GOT3 (cell line): ENCODE measurements around the gene PTPRQ.

Source experiments
- DNase-seq: peaks from one replicate; lab custom pipeline; 2025; ENCODE audit warnings: mixed read lengths; lab: John Stamatoyannopoulos, UW

The PTPRQ gene

DNA sequence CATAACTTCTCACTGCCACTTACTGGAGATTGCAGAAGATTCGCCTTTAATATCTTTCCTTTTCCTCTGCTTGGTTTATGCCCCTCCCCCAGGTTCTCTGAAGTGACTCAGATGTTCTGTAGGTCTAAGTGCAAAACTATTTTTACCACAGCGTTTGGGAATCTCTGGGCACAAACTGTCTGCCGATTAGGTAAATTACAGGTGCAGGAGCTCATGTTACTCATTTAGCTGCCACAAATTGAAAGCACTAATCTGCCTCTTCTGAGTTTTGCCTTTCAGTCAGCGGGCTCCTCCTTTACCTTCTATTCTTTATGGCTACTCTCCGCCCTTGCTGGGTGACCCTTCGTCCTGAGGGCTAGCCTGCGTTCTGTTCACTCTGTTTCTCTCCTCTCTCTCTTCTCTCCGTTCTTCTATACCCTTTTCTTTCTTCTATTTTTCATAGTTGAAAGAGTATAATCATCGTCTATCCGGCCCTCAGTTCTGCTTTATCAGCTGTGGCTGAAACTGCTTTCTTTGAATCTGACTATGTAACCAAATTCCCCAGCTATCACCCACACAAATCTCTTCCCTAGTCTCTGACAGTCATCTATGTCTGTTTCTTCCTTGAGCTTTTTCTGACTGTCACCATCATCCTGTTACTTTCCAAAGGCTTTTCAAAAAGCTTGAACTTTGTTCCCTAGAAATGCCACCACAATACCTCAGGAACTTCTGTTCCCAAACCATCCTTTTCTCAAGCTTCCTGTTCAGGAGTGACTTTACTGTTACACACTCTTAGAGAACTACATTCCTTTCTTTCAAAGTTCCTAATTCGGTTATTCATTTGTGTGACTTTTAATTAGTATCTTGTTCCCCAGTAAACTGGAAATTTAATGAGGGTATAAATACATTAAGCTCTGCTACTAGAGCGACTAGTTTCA lies 259.1 kb downstream of the PTPRQ start:
- DNase-seq, result no peak

DNA sequence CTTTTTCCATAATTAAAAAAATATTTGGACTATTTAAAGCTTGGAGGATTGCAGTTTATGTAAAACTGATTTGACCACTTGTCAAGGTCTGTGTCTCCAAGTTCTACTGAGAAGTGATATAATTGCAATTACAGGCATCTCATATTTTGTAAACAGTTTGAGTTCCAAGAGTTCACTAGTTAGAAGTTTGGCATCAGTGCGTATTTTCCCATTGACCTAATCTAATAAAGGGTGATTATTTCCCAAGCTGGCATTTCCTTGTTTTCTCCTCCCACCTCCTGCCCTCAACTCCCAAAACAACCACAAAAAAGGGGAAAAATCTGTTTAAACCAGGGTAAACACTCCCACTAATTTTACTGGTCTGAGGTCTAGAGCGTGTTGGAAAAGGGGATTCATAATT lies 260.4 kb downstream of the PTPRQ start:
- no peak for DNase-seq

DNA sequence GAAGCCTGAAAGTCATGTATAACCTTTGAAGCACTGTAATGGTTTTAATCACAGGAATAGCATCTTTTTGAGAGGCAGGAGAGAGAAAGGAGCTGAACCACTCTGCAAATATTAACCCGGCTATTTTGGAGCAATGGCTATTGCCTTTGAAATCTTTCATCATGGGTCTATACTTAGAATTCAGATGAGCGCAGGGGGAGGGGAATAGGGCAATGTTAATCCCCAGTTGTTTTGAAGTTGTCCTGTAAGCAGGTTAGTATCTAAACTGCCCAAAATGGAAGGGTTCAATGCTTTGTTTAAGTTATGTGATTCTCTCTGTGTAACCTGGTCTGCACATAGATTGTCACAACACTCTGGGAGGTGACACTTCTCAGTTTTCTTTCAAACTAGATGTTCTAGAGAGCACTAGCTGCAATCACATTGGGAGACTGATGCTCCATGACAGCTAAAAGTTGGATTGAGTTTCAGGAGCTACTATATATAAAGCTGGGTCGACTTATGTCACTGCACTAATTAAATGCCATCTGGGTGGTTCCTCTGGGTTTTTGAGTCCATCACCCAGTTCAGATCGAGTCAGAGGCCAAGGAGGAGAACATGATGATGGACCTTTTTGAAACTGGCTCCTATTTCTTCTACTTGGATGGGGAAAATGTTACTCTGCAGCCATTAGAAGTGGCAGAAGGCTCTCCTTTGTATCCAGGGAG lies 263.2 kb downstream of the PTPRQ start, which contains the start of gene MYF6:
TSS of gene MYF6 (plus strand) at position 509 of the 704 bp plus-strand sequence. CDS start at position 595, 86 bp downstream.
- DNase-seq, result no peak

DNA sequence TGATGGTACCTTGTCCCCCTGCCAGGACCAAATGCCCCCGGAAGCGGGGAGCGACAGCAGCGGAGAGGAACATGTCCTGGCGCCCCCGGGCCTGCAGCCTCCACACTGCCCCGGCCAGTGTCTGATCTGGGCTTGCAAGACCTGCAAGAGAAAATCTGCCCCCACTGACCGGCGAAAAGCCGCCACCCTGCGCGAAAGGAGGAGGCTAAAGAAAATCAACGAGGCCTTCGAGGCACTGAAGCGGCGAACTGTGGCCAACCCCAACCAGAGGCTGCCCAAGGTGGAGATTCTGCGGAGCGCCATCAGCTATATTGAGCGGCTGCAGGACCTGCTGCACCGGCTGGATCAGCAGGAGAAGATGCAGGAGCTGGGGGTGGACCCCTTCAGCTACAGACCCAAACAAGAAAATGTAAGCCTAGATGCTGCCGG lies 263.8 kb downstream of the PTPRQ start:
- DNase-seq, result no peak

DNA sequence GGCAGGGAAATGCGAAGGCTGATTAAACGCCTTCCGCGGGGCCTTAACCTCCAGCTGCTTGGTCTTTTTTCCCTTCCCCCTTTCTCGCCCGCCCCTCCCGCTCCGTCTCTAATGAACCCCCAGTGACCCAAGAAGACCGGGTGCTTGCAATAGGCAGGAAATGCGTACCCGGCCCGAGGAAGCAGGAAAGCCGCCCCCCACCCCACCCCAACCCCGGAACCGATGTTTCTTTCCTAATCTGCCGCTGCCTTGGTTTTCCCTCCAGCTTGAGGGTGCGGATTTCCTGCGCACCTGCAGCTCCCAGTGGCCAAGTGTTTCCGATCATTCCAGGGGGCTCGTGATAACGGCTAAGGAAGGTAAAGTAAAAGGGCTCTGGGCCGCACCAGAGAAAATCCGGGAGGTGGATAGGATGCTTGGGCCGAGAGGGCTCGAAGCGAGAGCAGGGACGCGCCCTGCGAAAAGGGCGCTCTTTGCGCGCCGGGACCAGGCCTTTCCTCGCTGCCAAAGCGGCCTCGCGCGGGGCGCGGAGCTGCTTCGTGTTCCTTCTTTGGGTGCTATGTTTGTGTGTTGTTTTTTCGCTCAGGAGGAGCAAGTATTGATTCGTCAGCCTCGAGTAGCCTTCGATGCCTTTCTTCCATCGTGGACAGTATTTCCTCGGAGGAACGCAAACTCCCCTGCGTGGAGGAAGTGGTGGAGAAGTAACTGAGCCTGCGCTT lies 264.4 kb downstream of the PTPRQ start:
- no peak for DNase-seq

DNA sequence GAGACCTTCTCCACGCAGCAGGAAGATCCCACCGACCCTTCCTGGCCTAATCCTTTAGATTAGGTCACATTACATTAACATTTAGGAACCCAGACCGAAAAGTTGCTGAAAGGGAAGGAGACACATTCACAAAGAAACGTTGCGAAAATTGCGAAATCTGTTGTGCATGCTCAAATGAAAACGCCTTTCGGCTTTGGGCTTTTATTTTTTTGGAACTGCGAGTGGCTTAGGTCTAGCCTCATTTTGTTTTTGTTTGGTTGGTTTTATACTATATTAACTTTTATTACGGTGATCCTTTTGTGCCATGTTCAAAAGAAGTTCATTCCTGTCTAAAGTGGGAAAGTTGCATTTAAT lies 264.9 kb downstream of the PTPRQ start:
- DNase-seq, result no peak

DNA sequence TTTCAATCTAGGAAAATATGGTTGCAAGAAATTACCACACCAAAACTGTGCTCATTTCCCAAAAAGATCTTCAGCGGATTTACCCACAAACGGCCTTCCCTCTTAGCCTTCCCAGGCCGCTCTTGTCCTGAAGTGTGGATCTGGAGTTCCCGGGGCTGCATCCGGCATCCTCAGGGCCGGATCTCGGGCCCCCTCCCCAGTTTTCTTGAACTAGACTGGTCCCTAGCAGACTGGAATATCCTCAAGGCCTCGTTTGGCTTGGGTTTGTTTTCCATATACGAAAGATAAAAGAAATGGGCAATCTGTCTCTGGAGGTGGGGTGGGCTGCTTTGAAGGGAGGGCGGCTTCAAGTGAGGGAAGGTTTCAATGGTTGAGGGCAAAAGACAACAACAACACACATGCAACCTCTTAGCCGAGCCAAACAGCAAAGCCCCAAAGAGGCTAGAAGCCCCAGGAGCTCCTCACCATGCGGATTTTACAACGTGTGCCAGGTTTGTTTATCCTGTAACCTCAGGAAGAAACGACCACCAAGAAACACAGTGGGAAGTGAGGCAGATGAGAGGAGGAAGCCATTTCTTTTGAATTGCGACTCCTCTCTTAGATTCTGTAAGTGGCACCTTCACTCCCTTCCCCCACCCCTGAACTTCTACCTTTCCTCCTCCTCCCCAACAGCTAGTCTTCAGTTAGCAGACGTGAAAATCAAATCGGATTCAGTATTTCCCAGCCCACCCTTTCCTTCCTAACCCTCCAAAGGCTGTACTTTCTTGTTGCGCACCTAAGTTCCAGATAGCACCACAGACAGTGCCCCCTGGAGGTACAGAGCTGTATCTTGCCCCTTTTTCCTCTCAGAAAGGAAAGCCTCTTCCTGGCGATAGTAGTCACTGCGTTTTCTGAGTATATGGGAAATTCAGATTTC lies 266.0 kb downstream of the PTPRQ start:
- DNase-seq, result no peak

DNA sequence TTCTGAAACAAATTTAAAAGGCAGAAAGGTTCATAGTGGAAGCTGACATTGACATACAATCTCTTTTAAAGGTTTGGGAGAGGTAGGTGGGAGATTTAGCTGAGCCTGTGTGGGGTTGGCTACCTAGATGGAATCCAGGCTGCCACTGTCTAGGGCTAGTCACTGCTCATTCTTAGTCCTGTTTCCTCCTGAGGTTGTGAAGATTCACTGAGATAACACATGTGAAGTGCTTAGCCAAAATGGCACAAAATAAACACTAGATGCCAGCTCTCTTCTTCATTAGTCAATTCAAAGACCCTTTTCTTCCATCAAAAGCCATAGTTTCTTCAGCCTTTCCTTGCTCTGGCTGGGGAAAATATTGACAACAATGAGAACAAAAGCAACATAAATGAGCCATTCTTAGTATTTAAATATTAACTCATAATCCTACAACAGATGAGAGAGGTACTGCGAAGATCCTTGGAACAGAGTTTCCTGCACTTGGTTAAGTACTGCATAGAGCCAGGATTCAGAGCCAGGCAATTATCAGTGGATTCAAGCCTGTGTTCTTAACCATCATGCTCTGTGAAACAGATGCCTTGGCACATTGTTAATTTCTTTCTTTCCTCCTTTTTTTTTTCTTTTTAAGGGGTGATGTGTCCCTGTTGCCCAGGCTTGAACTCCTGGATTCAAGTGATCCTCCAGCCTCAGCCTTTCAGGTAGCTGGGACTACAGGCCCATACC lies 266.9 kb downstream of the PTPRQ start:
- DNase-seq, result no peak

DNA sequence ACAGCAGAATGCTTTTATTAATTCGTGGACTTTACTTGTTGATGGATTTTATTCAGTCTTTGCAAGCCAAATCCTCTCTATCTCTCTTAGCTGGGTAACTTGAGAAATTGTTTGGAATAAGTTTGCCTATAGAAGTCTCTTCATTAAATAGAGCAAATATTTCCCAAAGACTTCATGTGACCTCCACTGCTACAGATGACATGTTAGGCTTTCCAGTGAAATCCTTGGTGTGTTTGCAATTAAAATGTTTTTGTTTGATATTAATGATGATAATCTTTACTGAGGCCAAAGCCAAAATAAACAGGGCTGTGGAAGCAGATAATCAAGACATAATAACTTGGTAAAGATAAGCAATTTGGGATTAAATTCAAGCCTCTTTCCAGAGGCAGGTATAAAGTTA lies 267.8 kb downstream of the PTPRQ start:
- no peak for DNase-seq

DNA sequence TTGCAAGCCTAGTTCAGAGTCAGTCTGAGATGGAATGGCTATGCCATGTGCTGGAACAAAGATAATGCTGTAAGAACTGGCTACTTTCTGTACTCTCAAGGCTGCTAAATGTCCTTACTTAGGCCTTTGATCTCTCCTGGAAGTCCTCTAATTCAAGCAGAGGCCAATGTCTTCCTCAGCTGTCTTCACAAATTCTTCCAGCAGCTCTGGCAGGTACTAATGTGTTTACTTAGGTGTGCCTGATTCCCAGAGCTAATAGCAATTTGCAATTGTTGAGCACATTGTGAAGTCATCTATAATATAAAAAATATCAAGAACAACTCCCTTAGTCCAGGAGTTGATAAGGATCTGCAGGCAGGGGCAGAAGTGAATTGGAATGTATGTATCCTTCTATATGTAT lies 268.8 kb downstream of the PTPRQ start:
- DNase-seq, result no peak

DNA sequence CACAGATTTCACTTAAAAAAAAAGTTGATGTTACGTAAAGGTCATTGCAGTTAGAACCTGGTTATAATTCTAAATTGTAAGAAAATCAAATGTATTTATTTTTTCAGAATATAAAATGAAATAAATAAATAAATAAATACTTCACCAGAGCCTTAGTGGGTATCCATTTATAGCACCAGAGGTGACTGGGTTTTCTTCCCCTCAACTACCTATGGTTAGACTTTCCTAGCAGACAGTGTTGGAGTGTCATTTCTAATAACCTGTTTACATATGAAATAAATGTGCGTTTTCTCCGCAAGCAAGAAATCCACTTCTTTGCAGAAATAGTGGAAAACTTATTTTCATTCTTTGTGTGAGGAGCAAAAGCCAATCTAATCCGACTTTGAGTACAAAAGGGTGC lies 269.4 kb downstream of the PTPRQ start:
- no peak for DNase-seq

DNA sequence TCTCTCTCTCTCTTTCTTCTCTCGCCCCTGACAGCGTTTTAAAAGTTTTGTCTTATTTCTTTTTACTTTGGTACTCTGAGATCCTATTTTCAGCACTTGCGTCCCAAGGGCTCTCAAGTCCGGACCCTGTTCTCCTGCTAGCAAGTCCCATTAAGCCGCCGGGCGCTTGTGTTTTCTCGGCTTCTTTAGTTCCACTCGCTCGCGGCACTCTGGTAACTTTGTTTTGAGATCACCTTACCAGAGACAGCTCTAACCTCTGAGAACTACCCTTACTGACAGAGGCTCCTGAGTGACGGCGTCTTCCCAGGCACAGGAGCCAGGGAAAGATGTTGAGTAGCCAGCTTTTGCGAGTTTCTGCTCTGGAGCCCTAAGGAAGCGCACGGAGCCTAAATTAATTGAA lies 270.0 kb downstream of the PTPRQ start:
- DNase-seq, result no peak

DNA sequence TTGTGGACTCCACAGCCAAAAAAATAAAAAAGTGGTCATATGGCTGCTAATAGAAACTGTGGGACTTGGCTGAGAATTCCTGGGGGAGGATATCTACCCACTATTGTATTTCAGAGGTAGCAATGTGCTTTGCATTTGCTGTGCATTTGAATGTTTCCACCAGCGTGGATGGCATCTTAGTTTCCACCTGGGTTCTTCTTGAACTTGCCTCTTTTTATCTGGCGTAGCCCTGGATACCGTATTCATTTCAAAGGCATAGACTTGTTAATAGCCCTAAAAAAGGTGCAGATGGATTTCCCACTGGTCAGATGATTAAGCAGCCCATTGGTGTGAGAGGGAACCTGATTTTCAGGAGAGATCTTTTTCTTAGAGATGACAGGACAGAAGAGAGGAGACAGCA lies 270.8 kb downstream of the PTPRQ start:
- DNase-seq, result no peak

DNA sequence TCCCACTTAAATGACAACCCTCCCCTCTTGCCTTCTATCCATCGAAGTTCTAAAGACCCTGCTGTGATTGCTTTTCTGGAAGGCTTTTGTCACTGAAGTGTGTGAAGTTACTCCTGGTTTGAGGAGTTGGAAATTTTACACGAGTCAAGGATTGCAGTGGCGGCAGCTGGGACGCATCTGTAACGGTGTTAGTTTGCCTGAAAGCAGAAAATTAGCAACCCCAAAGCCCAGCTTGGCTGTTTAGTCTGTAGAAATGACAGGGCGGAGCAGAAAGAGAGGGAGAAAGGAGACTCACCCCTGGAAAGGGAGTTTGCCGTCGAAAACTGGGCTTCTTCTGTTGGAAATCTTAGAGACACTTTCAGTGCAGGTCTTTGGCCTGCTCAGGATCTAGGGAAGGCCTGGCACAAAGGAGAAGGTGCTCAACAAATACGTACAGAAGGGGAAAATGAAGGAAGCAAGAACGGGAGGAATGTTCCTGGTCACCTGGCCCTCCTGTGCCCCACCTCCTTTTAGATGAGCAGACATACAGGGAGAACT lies 271.7 kb downstream of the PTPRQ start:
- no peak for DNase-seq

DNA sequence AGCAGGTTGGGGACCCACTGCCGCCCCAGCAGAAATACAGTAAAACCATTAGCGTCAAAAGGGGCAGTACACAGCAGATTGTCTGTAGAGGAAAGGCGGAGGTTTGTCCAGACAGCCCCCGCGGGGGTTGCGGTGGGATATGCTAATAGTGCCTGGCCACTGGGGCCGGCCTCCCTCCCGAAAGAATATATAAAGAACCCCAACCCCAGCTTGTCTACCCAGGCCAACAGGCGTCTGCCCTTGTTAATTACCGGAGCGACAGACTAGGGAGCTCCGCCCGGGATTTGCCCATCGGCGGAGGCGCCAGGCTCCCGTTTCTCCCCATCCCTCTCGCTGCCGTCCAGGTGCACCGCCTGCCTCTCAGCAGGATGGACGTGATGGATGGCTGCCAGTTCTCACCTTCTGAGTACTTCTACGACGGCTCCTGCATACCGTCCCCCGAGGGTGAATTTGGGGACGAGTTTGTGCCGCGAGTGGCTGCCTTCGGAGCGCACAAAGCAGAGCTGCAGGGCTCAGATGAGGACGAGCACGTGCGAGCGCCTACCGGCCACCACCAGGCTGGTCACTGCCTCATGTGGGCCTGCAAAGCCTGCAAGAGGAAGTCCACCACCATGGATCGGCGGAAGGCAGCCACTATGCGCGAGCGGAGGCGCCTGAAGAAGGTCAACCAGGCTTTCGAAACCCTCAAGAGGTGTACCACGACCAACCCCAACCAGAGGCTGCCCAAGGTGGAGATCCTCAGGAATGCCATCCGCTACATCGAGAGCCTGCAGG lies 272.8 kb downstream of the PTPRQ start, which contains the start of gene MYF5:
TSS of gene MYF5 (plus strand) at position 217 of the 774 bp plus-strand sequence. CDS start at position 369, 152 bp downstream.
- DNase-seq, result no peak

DNA sequence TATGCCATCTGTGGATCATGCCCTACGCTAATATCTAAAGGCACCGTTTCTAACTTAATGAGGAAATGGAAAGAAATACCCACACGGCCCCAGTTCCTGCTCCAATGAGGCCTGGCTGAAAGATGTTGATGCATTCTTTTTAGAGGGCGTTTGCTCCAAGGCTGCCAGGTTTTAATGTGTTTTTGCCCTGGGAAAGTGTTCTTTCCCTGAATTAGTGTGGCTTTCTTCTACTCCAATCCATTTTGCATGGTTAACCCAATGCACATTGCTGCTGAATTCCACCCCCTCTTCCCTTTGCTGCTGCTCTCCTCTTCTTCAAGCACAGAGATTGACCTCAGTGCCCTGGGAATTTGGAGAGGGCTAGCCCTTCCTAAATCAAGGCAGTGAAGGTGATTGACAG lies 273.8 kb downstream of the PTPRQ start:
- DNase-seq, result no peak

DNA sequence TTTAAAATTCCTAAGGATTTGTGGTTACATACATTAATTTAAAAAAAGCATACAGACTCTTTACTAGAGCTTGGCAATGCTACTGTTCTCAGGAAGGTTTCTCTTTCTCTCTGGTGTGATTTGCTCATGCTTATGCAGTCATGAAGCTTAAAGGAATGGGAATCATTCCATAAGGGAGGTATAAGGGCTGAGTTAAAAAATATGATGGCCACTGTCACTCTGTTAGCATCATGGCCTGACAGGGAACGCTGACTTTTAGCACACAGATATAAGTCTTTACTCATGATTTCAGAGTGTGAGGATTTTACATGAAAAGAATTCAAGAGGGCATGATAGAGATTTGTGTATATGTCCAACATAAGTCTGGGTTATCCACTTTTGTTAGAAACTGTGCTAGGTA lies 276.5 kb downstream of the PTPRQ start:
- DNase-seq, result no peak

DNA sequence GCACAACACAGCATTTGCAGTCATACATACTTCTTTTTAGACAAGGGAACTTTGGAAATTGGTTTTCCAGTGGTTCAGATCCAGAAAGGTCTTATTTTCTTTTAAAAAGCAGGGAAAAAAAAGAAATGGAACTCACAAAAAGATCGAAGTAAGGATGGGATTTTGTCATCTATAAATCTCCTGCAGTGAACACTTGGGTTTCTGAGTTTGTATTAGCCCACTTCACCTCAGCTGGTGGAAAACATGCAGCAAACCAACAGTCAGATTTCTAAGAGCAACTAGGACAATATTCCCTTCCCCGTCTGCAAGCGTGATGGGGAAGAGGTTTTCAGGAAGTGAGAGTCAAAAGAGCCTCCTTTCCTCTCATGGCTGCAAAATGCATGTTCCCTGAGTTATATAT lies 277.3 kb downstream of the PTPRQ start:
- DNase-seq, result no peak
